AG09309 (cell line): ENCODE results near the gene PADI2.

Experiments
- DNase-seq: peaks from one replicate; pipeline ENCODE4 v3.0.0-alpha.2; 2010; ENCODE audit warnings: low read depth
- H3K4me3 ChIP-seq: 2 replicates; pipeline ENCODE4 v1.5.1; 2011; ENCODE audit warnings: mild to moderate bottlenecking, low read depth, low read length, moderate library complexity; ENCODE audit not compliant: control insufficient read depth
- CTCF ChIP-seq: IDR thresholded peaks from 2 replicates; pipeline ENCODE4 v1.5.1; 2011; ENCODE audit warnings: mild to moderate bottlenecking, low read depth, low read length, inconsistent platforms; ENCODE audit not compliant: insufficient read depth, control insufficient read depth; ENCODE audit errors: missing control alignments

The PADI2 gene

GRCh38 chr1:17109892-17110554, 9.2 kb downstream of the PADI2 start:
- H3K4me3 ChIP-seq: no peak overlapping the region
- no peak for TF ChIP-seq CTCF
- no peak for DNase-seq

DNA sequence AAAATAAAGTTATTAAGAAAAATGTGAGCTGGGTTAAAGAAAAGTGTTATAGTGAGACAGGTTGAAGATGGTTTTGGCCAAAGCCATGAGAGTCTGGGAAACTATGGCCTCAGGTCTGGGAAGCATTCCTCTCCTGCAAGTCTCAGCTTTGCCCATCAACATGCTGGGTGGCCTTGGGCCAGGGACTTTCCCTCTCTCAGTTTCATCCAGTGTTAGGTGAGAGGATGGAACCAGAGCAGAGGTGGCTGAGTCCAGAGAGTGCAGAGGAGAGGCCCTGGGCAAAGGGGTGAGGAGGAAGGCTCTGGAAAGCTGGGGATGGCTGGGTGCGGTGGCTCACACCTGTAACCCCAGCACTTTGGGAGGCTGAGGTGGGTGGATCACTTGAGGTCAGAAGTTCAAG, 10.5 kb downstream of the PADI2 start:
- TF ChIP-seq CTCF: no peak

GRCh38 chr1:17108360-17108759, 10.9 kb downstream of the PADI2 start:
- no peak for TF ChIP-seq CTCF
- no peak overlapping the region for H3K4me3 ChIP-seq
- no peak for DNase-seq

More for the DNA sequence above, 10.5 kb downstream of the PADI2 start:
- no peak for DNase-seq
- H3K4me3 ChIP-seq: no peak overlapping the region

DNA sequence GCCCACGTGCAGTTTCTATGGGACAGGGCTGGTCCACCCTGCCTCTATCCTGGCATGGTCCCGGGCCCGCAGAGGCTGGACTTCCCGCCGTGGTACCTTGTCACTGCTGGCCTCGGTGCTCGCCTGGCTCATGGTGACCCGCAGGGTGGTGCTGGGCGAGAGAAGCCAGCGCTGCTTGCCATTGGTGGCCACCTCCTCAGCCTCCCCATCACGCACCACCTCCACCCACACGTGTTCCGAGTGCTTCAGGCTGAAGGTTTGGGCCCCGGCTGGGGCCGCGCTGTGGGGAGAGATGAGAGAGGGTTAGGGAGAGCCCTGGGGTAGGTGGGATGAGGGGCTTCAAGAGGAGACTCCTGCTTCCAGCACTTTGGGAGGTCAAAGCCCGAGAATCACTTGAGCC, 14.5 kb downstream of the PADI2 start:
- no peak for DNase-seq
- no peak overlapping the region for H3K4me3 ChIP-seq
- no peak for TF ChIP-seq CTCF

- no peak for TF ChIP-seq CTCF
- DNase-seq: no peak
- H3K4me3 ChIP-seq: no peak overlapping the region
These were observed 17.0 kb downstream of the PADI2 start for GRCh38 chr1:17102232-17102631.

GRCh38 chr1:17101261-17101660, 18.0 kb downstream of the PADI2 start:
- no peak for TF ChIP-seq CTCF
- no peak for DNase-seq
- H3K4me3 ChIP-seq: no peak overlapping the region
